DLD1 (cell line): ENCODE measurements around the gene CLRN3.

Experiments
- in situ Hi-C: cut with HindIII; loops from 2 replicates; pipeline ENCODE4 v1.10.0; 2017; ENCODE audit warnings: low sequenced_read_pairs

The CLRN3 gene

GRCh38 chr10:127903789-127904188 is 11.0 kb upstream of the CLRN3 start:
- in situ Hi-C loops: no loop called here

DNA sequence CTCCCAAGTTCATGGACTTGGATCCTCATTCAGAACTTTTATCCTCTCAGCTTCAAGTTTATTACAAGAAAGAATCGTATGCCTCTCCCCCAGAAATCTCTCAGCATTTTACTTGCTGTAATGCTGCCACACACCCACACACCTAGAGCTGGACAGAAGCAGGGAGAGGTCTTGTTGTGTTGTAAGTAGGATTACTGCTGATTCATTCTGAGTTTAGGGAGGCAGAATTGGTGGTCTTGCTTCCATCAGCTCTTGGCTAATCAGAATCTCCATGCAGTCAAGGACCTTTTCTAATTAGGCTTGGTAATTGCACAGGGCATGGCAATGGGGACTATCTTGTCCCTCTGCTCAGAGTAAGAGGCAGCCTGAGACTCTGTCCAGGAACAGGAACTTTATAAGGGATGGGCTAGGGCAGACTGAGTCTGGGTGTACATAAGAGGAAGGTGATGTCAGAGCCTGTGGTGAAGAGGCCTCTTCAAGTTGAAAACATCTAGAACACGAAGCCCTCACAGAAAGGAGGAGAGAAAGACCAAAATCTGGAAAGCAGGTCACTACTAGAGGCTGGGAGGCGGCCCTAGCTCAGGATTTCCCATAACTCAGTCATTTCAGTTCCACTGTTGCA is 7.1 kb upstream of the CLRN3 start:
- in situ Hi-C loops: no loop called here

- in situ Hi-C loops: no loop called here
These were observed 4.4 kb upstream of the CLRN3 start for GRCh38 chr10:127897177-127897576.

- in situ Hi-C loops: no loop called here
These were observed 3.8 kb upstream of the CLRN3 start for GRCh38 chr10:127896590-127896989.

DNA sequence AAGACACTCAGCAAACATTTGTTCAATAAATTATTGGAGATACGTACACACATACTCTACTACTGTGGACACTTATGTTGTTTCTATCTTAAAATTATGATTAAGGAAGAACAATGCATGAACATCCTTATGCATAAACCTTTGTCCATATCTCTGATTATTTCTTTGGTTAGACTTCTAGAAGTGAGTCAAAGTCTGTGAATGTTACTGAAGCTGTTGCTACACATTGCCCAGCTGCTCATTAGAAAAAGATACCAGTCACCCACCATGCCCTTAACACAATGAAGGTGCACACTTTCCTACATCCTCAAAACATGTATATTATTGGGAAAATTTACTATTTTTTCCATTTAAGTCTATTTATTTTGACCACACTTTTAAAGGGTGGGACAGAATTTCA is 1.4 kb upstream of the CLRN3 start:
- in situ Hi-C loops: no loop called here

DNA sequence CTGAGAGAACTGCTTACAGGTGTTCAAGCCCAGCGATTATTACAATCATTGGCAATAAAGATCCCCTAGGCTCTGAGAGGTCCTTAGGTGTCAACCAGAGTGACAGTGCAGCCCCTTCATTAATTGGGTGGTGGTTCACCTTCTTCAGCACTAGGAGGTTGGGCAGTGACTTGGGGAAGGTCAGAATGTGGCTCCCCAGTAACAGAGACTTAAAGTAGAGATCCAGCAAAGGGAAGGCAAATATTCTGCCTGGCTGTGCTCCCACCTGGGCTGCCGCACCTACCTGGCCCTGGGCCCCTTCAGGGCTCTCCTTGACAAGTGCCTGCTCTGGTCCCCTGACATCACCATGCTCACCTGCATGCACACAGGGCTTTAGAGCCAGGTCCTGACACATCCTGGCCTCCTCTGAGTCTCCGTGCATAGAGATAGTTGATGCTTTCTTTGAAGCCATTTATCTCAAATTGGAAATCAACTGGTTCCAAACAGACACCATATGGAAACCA is 1.9 kb downstream of the CLRN3 start:
- in situ Hi-C loops: no loop called here

GRCh38 chr10:127890216-127890615 is 2.5 kb downstream of the CLRN3 start:
- in situ Hi-C loops: no loop called here

GRCh38 chr10:127889605-127890195 is 3.0 kb downstream of the CLRN3 start:
- in situ Hi-C loops: no loop called here

DNA sequence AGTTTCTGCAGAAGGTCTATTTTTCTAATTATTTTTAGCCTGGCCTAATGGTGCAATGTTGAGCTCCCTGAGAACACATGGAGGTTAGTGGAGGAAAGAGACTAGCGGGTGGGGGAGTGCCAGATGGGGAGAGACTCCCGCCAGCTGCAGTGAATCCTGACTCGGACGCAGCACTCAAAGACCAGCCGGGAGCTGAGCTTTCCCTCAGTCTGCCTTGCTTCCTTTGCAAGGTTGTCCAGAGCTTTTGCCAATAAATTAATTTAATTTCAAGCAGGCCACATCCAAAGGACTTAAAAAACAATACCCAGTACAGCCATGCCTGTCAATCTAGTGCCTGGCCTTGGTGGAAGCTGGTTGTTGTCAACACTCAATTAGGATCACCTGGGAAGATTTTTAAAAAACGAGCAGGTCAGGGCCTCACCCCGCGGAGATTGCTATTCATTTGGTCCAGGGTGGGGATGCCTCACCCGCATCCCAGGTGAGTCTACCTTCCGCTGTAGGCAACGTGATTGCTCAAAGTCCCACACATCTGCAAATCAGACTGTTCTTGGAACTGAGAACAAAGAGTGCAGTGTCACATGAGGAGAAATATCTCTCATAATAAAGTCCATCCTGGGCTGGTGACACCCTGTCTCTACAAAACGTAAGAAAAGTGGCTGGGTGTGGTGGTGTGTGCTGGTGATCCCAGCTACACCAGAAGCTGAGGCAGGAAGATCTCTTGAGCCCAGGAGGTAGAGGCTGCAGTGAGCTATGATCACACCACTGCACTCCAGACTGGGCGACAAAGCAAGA is 4.0 kb downstream of the CLRN3 start:
- in situ Hi-C loops: no loop called here

- in situ Hi-C loops: no loop called here
These were observed 5.0 kb downstream of the CLRN3 start for GRCh38 chr10:127887541-127888415.

- in situ Hi-C loops: no loop called here
These were observed 6.2 kb downstream of the CLRN3 start for GRCh38 chr10:127886371-127887051.

GRCh38 chr10:127884501-127884900 is 8.2 kb downstream of the CLRN3 start:
- in situ Hi-C loops: no loop called here

DNA sequence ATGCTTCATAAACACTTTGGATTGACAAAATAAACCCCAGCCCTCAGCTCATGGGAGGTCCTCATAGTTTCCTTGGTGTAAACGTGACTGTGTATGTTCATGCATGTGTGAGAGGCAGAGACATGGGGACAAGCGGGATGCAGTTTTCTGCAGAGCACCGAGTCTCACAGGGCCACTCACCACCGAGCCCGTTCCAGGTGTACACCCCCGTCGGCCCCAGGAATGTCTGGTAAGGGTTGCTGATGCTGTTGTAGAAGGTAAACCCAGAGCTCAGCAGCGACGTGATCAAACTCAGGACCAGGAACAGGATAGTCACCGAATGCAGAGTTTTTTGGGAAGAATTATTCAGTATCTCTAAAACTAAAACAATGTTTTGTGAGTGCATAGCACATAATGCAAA is 9.2 kb downstream of the CLRN3 start:
- in situ Hi-C loops: no loop called here

DNA sequence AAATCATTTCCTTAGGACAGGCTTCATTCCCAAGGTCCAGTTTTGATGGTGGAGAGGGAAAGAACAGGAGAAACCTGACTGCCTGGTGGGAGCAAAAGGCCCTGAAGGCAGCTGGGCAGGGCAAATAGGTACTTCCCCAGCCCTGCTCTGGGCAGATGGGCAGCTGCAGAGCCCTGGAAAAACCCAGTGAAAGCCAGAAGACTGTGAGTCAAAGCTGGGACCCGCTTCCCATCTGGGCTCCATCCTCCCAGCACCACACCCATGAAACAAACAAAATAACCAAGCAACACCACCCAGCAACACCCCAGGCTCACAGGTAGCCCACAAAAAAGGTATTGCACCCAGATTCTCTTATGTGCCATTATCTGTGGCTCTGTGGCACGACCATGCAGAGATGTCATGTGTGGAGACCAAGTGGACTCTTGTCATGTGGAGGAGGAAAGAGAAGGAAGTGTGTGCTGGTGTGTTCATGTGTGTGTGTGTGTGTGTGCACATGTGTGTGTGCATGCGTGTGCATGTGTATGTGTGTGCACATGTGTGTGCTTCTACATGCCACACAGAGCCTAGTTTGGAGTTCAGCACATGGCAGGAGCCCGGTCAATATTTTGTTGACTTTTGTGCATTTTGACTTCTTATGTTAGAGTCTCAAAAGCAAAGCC is 9.8 kb downstream of the CLRN3 start:
- in situ Hi-C loops: no loop called here

DNA sequence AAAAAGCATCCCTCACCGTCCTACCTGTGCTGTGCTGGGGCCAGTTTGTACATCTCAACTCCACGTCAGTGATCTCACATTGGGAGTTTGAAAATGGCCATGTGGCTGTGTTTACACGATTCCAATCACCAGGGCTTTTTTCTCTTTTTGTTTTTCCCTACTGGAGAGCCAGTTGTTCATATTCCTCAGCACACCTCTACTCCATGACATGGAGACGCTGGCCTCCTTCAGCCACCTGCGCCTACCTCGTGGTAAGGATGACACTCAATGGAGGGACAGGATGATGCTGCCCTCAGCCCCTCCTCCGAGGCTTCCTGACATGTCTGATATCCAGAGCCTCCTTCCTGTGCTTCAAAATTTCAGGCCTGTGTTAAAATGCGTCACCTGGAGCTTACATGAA is 10.3 kb downstream of the CLRN3 start:
- in situ Hi-C loops: no loop called here

GRCh38 chr10:127881262-127881661 is 11.5 kb downstream of the CLRN3 start:
- in situ Hi-C loops: no loop called here

- in situ Hi-C loops: no loop called here
These were observed 12.2 kb downstream of the CLRN3 start for GRCh38 chr10:127880557-127880956.

- in situ Hi-C loops: no loop called here
These were observed 14.2 kb downstream of the CLRN3 start for GRCh38 chr10:127878475-127879055.

- in situ Hi-C loops: no loop called here
These were observed 15.0 kb downstream of the CLRN3 start for GRCh38 chr10:127877699-127878098.

GRCh38 chr10:127877116-127877515 is 15.6 kb downstream of the CLRN3 start:
- in situ Hi-C loops: no loop called here
